ENCODE measurements around the gene ICE2. TPM values are rescaled to one million over a fixed set of nuclear protein-coding genes. Genes with fewer than 3 reads are reported as not detected.
"Not testable (repeated sequence)": the region's sequence is repeated elsewhere in the genome, so short reads cannot be mapped to it uniquely, and the experiment has no call there.

The ICE2 gene
- total RNA-seq, 3 donors from 2014 or later (not counting 1 experiment from before 2014, with no cell fraction given), result 21.7 to 36.7 (median 32.9) TPM

GRCh38 chr15:60406513-60407414 lies 72.2 kb downstream of the ICE2 start:
- intact Hi-C loops (cut with micrococcal nuclease), result no loop called here

GRCh38 chr15:60405399-60405798 lies 73.5 kb downstream of the ICE2 start:
- no peak for TF ChIP-seq CTCF (IDR thresholded peaks at IDR 0.05)
- Mint-ChIP-seq H3K27me3 (ENCODE audit: low read depth in 2 of 2) (no peaks in the 10 kb centered on the region), H3K4me3 (no peak overlapping the region), H3K36me3 (no peaks in the 10 kb centered on the region), H3K4me1 (peaks cover 14 to 15% of the 10 kb centered on the region in 2 donors), H3K9me3 (no peaks in the 10 kb centered on the region), H3K27ac (no peak overlapping the region)
- WGBS (ENCODE audit: insufficient coverage), result 92% methylated on average over 1 of the region's 2 CpGs
- DNase-seq, result no peak
- intact Hi-C loops (cut with micrococcal nuclease), result no loop called here
- no peak overlapping the region for H3K4me3 ChIP-seq (ENCODE audit: low read length)
- H3K27me3 ChIP-seq (ENCODE audit: control insufficient read depth, insufficient read depth, low read length), result no peaks in the 10 kb centered on the region
- ATAC-seq, result no peak
- no peaks in the 10 kb centered on the region for H3K36me3 ChIP-seq (ENCODE audit: control insufficient read depth, insufficient read depth, low read length)
- peaks cover 16% of the 10 kb centered on the region for H3K4me1 ChIP-seq (ENCODE audit: control insufficient read depth, insufficient read depth, low read length)
- H3K27ac ChIP-seq (ENCODE audit: low read length), result no peak overlapping the region
- no peaks in the 10 kb centered on the region for H3K9me3 ChIP-seq (ENCODE audit: control insufficient read depth, insufficient read depth, low read length)

More at GRCh38 chr15:60406513-60407414, 72.2 kb downstream of the ICE2 start:
- no peaks in the 10 kb centered on the region for H3K9me3 ChIP-seq (ENCODE audit: control insufficient read depth, insufficient read depth, low read length)
- H3K27me3 ChIP-seq (ENCODE audit: control insufficient read depth, insufficient read depth, low read length), result no peaks in the 10 kb centered on the region
- Mint-ChIP-seq H3K9me3 (no peaks in the 10 kb centered on the region), H3K4me3 (no peak overlapping the region), H3K36me3 (no peaks in the 10 kb centered on the region), H3K27ac (peak overlapping the region in 1 of 2 donors; percentile 20), H3K4me1 (peaks cover 14 to 15% of the 10 kb centered on the region in 2 donors), H3K27me3 (ENCODE audit: low read depth in 2 of 2) (no peaks in the 10 kb centered on the region)
- peaks cover 16% of the 10 kb centered on the region for H3K4me1 ChIP-seq (ENCODE audit: control insufficient read depth, insufficient read depth, low read length)
- H3K36me3 ChIP-seq (ENCODE audit: control insufficient read depth, insufficient read depth, low read length), result no peaks in the 10 kb centered on the region
- H3K4me3 ChIP-seq (ENCODE audit: low read length), result no peak overlapping the region
- no peak for TF ChIP-seq CTCF (IDR thresholded peaks at IDR 0.05)
- WGBS (ENCODE audit: insufficient coverage), result no CpG with 5 or more reads among the region's 2 CpGs
- DNase-seq (no peak), ATAC-seq (no peak)
- H3K27ac ChIP-seq (ENCODE audit: low read length), result no peak overlapping the region

GRCh38 chr15:60404351-60404750 lies 74.6 kb downstream of the ICE2 start:
- H3K4me3 Mint-ChIP-seq, result not testable (repeated sequence)

GRCh38 chr15:60400944-60401343 lies 78.0 kb downstream of the ICE2 start:
- H3K27ac Mint-ChIP-seq, result peak overlapping the region in 1 of 2 donors; percentile 92
- no peaks in the 10 kb centered on the region for H3K36me3 Mint-ChIP-seq
- Histone ChIP-seq H3K4me1 (ENCODE audit: control insufficient read depth, insufficient read depth, low read length) (peaks cover 26% of the 10 kb centered on the region), H3K36me3 (ENCODE audit: control insufficient read depth, insufficient read depth, low read length) (no peaks in the 10 kb centered on the region), H3K4me3 (ENCODE audit: low read length) (no peak overlapping the region), H3K9me3 (ENCODE audit: control insufficient read depth, insufficient read depth, low read length) (no peaks in the 10 kb centered on the region), H3K27ac (ENCODE audit: low read length) (no peak overlapping the region), H3K27me3 (ENCODE audit: control insufficient read depth, insufficient read depth, low read length) (no peaks in the 10 kb centered on the region)
- ATAC-seq, result no peak
- WGBS (ENCODE audit: insufficient coverage), result 29% methylated on average over 3 of the region's 3 CpGs
- H3K4me1 Mint-ChIP-seq, result peaks cover 32 to 34% of the 10 kb centered on the region in 2 donors
- intact Hi-C loops (cut with micrococcal nuclease), result no loop called here
- TF ChIP-seq CTCF (IDR thresholded peaks at IDR 0.05), result no peak
- DNase-seq, result no peak
- H3K27me3 Mint-ChIP-seq (ENCODE audit: low read depth in 2 of 2), result no peaks in the 10 kb centered on the region
- H3K4me3 Mint-ChIP-seq, result no peak overlapping the region
- H3K9me3 Mint-ChIP-seq, result peaks cover 0 to 3% of the 10 kb centered on the region in 2 donors

More at GRCh38 chr15:60404351-60404750, 74.6 kb downstream of the ICE2 start:
- H3K27me3 Mint-ChIP-seq (ENCODE audit: low read depth in 2 of 2); H3K27me3 ChIP-seq (ENCODE audit: control insufficient read depth, insufficient read depth, low read length); DNase-seq; ATAC-seq; H3K27ac Mint-ChIP-seq; H3K36me3 Mint-ChIP-seq; intact Hi-C loops (cut with micrococcal nuclease); H3K4me3 ChIP-seq (ENCODE audit: low read length); H3K27ac ChIP-seq (ENCODE audit: low read length); H3K36me3 ChIP-seq (ENCODE audit: control insufficient read depth, insufficient read depth, low read length); H3K9me3 Mint-ChIP-seq; H3K9me3 ChIP-seq (ENCODE audit: control insufficient read depth, insufficient read depth, low read length): not testable (repeated sequence)
- peaks cover 12% of the 10 kb centered on the region for H3K4me1 ChIP-seq (ENCODE audit: control insufficient read depth, insufficient read depth, low read length)
- H3K4me1 Mint-ChIP-seq, result peaks cover 19 to 23% of the 10 kb centered on the region in 2 donors
- 97% methylated on average over 12 of the region's 12 CpGs for WGBS (ENCODE audit: insufficient coverage)

Data from natural killer cell (primary cell).